ENCODE data around the gene CASP9.

CASP9 gene

GRCh38 chr1:15526490-15527339 lies 2.7 kb upstream of the CASP9 start, which contains the start of gene DNAJC16 (continued):
- TF ChIP-seq TSHZ1 (tag by site-specific recombination; IDR thresholded peaks at IDR 0.05; ENCODE audit: borderline replicate concordance) (peak; percentile 6; the same call in 1 of the 2 replicates), ZBTB1 (tag by site-specific recombination; IDR thresholded peaks at IDR 0.05) (no peak), ZFP41 (tag by site-specific recombination; IDR thresholded peaks at IDR 0.05; ENCODE audit: borderline replicate concordance) (no peak), PRDM1 (tag by site-specific recombination; IDR thresholded peaks at IDR 0.05) (no peak), ZNF140 (tag by site-specific recombination; IDR thresholded peaks at IDR 0.05) (no peak), PRDM6 (tag by site-specific recombination; IDR thresholded peaks at IDR 0.05) (no peak), ZEB2 (tag by site-specific recombination; IDR thresholded peaks at IDR 0.05) (peak; percentile 92), ZNF354C (tag by site-specific recombination; IDR thresholded peaks at IDR 0.05; ENCODE audit: borderline replicate concordance, low read depth) (no peak), ZNF626 (tag by site-specific recombination; IDR thresholded peaks at IDR 0.05) (no peak), ZNF585B (tag by site-specific recombination; IDR thresholded peaks at IDR 0.05) (no peak), ZNF629 (tag by site-specific recombination; IDR thresholded peaks at IDR 0.05) (peak; percentile 84), ZBTB6 (tag by site-specific recombination; IDR thresholded peaks at IDR 0.05) (no peak; the same call in 1 of the 2 replicates), ZNF391 (tag by site-specific recombination; IDR thresholded peaks at IDR 0.05; ENCODE audit: borderline replicate concordance, low read depth) (no peak; the same call in 1 of the 2 replicates), ZNF350 (tag by site-specific recombination; IDR thresholded peaks at IDR 0.05) (no peak), ZNF366 (tag by site-specific recombination; conservative IDR thresholded peaks at IDR 0.05) (no peak), MEIS1 (CRISPR knock-in tag; IDR thresholded peaks at IDR 0.05; ENCODE audit: borderline replicate concordance) (no peak), ZFHX2 (tag by site-specific recombination; conservative IDR thresholded peaks at IDR 0.05) (peak; percentile 37; the same call in 1 of the 2 replicates), ZNF426 (tag by site-specific recombination; IDR thresholded peaks at IDR 0.05) (no peak), ATF2 (tag by site-specific recombination; IDR thresholded peaks at IDR 0.05; ENCODE audit: low read depth) (no peak), HOXA7 (CRISPR knock-in tag; IDR thresholded peaks at IDR 0.05; ENCODE audit: borderline replicate concordance) (no peak), HOXC10 (CRISPR knock-in tag; IDR thresholded peaks at IDR 0.05) (no peak), ZBTB26 (tag by site-specific recombination; optimal IDR thresholded peaks at IDR 0.05) (peak; percentile 77), SCRT1 (tag by site-specific recombination; IDR thresholded peaks at IDR 0.05; ENCODE audit: borderline replicate concordance) (peak; percentile 65; the same call in 1 of the 2 replicates), ZNF114 (tag by site-specific recombination; IDR thresholded peaks at IDR 0.05) (no peak), ZNF138 (tag by site-specific recombination; IDR thresholded peaks at IDR 0.05; ENCODE audit: borderline replicate concordance) (no peak), ZNF155 (tag by site-specific recombination; IDR thresholded peaks at IDR 0.05) (no peak), ZNF768 (tag by site-specific recombination; IDR thresholded peaks at IDR 0.05) (no peak), ZNF112 (tag by site-specific recombination; IDR thresholded peaks at IDR 0.05) (no peak), ZNF292 (tag by site-specific recombination; IDR thresholded peaks at IDR 0.05; ENCODE audit: borderline replicate concordance, low read depth) (no peak), ZNF707 (tag by site-specific recombination; IDR thresholded peaks at IDR 0.05) (no peak), ZNF473 (tag by site-specific recombination; IDR thresholded peaks at IDR 0.05) (no peak)
